GM04503 (cell line): ENCODE measurements around the gene PDIK1L.

Source experiments
- DNase-seq: peaks from one replicate; pipeline ENCODE4 v3.0.0-alpha.2; 2012; ENCODE audit warnings: low read depth

PDIK1L gene

GRCh38 chr1:26171084-26172072, 59.8 kb downstream of the PDIK1L start, which contains the start of gene ZNF593OS:
Gene ZNF593OS (minus strand): TSS chr1:26171832. CDS start chr1:26171661, 171 bp downstream.
- no peak for DNase-seq
